Measurements from ENCODE around the gene SIRT6. TPM values are rescaled to one million over a fixed set of nuclear protein-coding genes. Genes with fewer than 3 reads are reported as not detected.
"Not testable (repeated sequence)": the region's sequence is repeated elsewhere in the genome, so short reads cannot be mapped to it uniquely, and the experiment has no call there.

The SIRT6 gene
- 65.6 TPM for total RNA-seq

DNA sequence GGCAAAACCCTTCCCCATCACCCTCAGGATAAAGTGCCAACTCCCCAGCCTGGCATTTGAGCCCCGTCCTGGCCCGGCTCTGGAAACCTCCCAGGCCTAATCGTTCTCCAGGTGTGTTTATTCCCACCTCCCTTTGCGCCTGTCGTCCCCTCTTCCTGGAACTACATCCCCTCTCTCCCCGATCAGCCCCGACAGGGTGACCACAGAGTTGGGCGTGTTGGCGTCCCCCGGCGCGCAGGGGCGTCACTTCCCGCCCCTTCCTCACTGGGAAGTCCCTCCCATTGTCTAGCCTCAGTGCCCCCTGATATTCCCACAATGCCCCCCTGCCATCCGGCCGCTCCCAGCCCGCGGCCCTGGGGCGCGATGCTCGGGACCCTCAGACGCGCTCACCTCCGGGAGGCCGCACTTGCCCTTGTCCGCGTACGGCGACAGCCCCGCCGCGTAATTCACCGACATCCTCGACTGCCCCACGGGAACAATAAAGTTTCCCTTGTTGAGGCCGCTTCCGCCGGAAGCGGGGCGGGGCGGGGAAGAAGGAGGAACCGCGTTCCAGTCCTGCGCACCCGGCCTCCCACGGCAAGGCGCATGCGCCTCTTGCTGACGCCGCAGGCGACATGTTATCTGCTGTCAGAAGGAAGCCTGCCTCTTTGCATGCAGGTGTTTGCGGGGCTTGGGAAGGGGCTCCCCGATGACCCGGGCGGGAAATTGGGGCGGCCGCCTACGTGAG, at the start of gene SIRT6, which contains the start of gene ANKRD24:
TSS of gene SIRT6 (minus strand) at position 480 of the 727 bp plus-strand sequence. CDS start at position 456, 24 bp downstream.
TSS of gene ANKRD24 (plus strand) at position 606 of the 727 bp plus-strand sequence. CDS start 3,737 bp downstream, outside the sequence.
- Histone ChIP-seq H3K4me3 (peak within 1 kb of the TSS; percentile 82 to 98), H3K9me3 (no peaks in the 10 kb centered on the region), H3K4me1 (peaks cover 27% of the 10 kb centered on the region), H3K27me3 (no peaks in the 10 kb centered on the region), H3K27ac (peak within 1 kb of the TSS; percentile 71), H3K36me3 (peaks cover 0 to 18% of the 10 kb centered on the region in 2 donors)
- no peak for TF ChIP-seq POLR2A (IDR thresholded peaks at IDR 0.05)
- peak in 1 of 3 experiments; percentile 32 for TF ChIP-seq CTCF (IDR thresholded peaks at IDR 0.05)
- TF ChIP-seq POLR2AphosphoS5 (IDR thresholded peaks at IDR 0.05; ENCODE audit: insufficient read depth in 1 of 2, low read depth in 1 of 2): peak; percentile 95 to 100
- intact Hi-C loops (cut with DNase I): no loop called here
- DNase-seq (ENCODE audit: extremely low spot score in 2 of 2): peak in 1 of 2 donors; percentile 95

DNA sequence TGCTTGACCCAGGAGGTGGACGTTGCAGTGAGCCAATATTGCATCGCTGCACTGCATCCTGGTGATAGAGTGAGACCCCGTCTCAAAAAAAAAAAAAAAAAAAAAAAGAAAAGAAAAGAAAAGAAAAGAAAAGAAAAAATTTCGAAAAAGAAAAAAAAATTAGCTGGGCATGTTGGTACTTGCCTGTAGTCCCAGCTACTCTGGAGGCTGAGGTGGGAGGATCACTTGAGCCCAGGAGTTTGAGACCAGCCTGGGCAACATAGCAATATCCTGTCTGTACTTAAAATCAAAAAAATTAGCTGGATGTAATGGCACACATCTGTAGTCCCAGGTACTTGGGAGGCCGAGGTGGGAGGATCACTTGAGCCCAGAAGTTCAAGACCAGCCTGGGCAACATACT, 49.8 kb upstream of the SIRT6 start:
- DNase-seq (ENCODE audit: extremely low spot score in 2 of 2); intact Hi-C loops (cut with DNase I); H3K4me3 ChIP-seq; H3K4me1 ChIP-seq; H3K27me3 ChIP-seq; H3K27ac ChIP-seq; H3K9me3 ChIP-seq; H3K36me3 ChIP-seq: not testable (repeated sequence)

DNA sequence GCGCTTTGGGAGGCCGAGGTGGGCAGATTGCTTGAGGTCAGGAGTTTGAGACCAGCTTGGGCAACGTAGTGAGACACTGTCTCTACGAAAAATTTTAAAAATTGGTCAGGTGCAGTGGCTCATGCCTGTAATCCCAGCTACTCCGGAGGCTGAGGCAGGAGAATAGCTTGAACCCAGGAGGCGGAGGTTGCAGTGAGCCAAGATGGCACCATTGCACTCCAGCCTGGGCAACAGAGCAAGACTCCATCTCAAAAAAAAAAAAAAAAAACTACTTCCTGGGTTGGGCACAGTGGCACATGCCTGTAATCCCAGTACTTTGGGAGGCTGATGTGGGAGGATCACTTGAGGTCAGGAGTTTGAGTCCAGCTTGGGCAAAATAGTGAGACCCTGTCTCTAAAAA, 49.2 kb upstream of the SIRT6 start:
- H3K4me1 ChIP-seq; H3K27ac ChIP-seq; H3K4me3 ChIP-seq; H3K27me3 ChIP-seq; H3K9me3 ChIP-seq; DNase-seq (ENCODE audit: extremely low spot score in 2 of 2); intact Hi-C loops (cut with DNase I); H3K36me3 ChIP-seq: not testable (repeated sequence)

DNA sequence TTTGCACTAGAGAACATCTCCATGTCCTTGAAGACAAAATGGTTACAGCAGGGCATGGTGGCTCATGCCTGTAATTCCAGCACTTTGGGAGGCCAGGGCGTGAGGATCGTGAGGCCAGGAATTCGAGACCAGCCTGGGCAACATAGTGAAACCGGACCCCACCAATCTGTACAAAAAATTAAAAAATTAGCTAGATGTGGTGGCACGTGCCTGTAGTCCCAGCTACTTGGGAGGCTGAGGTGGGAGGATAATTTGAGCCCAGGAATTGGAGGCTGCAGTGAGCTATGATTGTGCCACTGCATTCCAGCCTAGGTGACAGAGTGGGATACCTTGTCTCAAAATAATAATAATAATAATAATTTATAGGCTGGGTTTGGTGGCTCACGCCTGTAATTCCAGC, 47.9 kb upstream of the SIRT6 start:
- intact Hi-C loops (cut with DNase I); H3K27ac ChIP-seq; DNase-seq (ENCODE audit: extremely low spot score in 2 of 2); H3K4me1 ChIP-seq; H3K27me3 ChIP-seq; H3K9me3 ChIP-seq; H3K36me3 ChIP-seq; H3K4me3 ChIP-seq: not testable (repeated sequence)

DNA sequence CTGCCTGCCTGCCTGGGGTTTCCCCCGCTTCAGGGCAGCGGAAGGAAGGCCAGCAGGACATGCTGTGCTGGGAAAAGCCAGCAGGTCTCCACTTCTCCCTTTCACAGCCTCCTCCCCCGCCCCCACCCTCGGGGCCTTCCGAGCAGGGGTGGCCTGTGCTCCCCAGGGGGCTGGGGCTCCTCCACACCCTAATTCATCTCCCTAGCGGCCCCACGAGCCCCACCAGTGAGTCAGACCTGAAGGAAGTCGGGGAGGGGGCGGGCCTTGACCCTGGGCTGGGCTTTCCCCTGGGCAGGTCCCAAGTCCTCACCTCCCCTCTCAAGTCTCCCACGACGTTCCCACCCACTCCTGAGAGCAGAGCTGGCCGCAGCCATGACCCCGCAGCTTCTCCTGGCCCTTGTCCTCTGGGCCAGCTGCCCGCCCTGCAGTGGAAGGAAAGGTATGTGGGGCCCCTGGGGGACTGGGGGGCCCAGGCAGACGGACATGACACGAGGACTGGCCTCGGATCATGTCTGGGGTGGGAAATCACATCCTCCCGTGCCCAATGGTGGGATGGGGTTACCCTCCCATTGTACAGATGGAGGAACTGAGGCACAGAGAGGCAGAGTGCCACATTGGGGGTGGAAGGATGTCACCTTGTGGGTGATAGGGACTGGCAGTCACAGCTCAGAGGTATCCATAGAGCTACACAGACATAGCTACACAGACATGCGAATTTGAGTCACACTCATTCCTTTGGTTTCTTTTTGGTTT, 47.0 kb upstream of the SIRT6 start, which contains the start of gene EBI3:
TSS of gene EBI3 (plus strand) at position 345 of the 753 bp plus-strand sequence. CDS start at position 373, 28 bp downstream.
- Histone ChIP-seq H3K36me3 (no peaks in the 10 kb centered on the region), H3K4me1 (no peaks in the 10 kb centered on the region), H3K27ac (no peak within 1 kb of the TSS), H3K4me3 (no peak within 1 kb of the TSS), H3K9me3 (no peaks in the 10 kb centered on the region), H3K27me3 (no peaks in the 10 kb centered on the region)
- no peak for DNase-seq (ENCODE audit: extremely low spot score in 2 of 2)
- intact Hi-C loops (cut with DNase I): no loop called here
- no peak for TF ChIP-seq POLR2A (IDR thresholded peaks at IDR 0.05)
- no peak for TF ChIP-seq CTCF (IDR thresholded peaks at IDR 0.05)
- no peak for TF ChIP-seq POLR2AphosphoS5 (IDR thresholded peaks at IDR 0.05; ENCODE audit: insufficient read depth in 1 of 2, low read depth in 1 of 2)

DNA sequence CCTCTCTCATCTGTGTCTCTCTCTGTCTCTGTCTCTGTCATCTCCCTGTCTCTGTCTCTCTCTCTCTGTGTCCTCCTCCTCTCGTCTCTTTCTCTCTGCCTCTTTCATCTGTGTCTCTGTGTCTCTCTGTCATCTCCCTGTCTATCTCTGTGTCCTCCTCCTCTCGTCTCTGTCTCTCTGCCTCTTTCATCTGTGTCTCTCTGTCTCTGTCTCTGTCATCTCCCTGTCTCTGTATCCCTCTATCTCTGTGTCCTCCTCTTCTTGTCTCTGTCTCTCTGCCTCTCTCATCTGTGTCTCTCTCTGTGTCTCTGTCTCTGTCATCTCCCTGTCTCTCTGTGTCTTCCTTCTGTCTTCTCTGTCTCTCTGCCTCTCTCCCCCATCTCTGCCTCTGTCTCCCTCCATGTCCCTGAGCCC, 46.4 kb upstream of the SIRT6 start:
- Histone ChIP-seq H3K4me3 (no peak overlapping the region), H3K27me3 (no peaks in the 10 kb centered on the region), H3K27ac (no peak overlapping the region), H3K36me3 (no peaks in the 10 kb centered on the region), H3K9me3 (no peaks in the 10 kb centered on the region), H3K4me1 (no peaks in the 10 kb centered on the region)
- no peak for DNase-seq (ENCODE audit: extremely low spot score in 2 of 2)
- intact Hi-C loops (cut with DNase I): no loop called here
- TF ChIP-seq POLR2AphosphoS5 (IDR thresholded peaks at IDR 0.05; ENCODE audit: insufficient read depth in 1 of 2, low read depth in 1 of 2) (no peak), CTCF (IDR thresholded peaks at IDR 0.05) (no peak), POLR2A (IDR thresholded peaks at IDR 0.05) (no peak)
